HG02884 (cell line): ENCODE results near the gene CCSER1.
"Not testable (repeated sequence)": the region's sequence is repeated elsewhere in the genome, so short reads cannot be mapped to it uniquely, and the experiment has no call there.

Source experiments
- ATAC-seq: cut with Tn5 transposase; IDR thresholded peaks from one replicate; pipeline ENCODE4 v1.9.1; 2021; ENCODE audit warnings: mild to moderate bottlenecking, moderate library complexity; ENCODE audit not compliant: unreplicated experiment

CCSER1 gene

DNA sequence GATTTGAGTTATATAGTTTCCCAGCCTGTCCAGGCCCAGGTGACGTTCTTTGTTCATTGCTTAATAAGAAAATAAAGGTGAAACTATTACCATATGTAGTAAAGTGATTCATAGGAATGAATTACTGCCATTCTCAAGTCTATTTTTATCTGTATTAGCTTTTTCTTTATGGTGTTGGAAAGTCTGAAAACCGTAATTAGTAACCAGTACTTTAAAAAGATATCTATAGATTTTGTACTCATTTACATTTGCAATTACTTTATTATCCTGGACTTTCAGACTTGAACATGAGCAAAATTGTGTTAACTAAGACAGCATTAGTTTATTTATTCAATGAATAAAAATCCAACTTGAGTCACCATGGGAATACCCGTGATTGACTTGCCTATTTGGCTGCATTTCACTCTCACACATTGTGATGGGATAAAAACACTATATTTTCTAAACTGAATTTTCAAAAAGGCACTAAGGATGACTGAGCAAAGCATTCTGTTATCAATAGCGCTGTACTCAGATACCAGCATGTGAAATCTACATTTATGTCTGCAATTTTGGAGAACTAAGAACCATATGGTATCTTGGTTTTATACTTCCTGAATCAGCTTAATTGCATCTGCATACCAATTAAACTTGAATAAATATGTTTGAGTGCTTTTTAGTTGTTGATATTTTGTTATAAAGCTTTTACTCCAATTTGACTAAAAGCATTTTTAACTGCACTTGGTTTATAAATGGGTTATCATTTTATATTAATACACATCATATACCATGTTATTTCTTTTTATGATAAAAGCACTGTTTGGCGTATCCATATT lies 154.6 kb downstream of the CCSER1 start:
- no peak for ATAC-seq

- ATAC-seq: no peak
These were observed 163.2 kb downstream of the CCSER1 start for GRCh38 chr4:90290345-90290744.

- no peak for ATAC-seq
These were observed 165.2 kb downstream of the CCSER1 start for GRCh38 chr4:90292438-90292837.

- no peak for ATAC-seq
These were observed 166.1 kb downstream of the CCSER1 start for GRCh38 chr4:90293320-90293719.

- ATAC-seq: no peak
These were observed 172.2 kb downstream of the CCSER1 start for GRCh38 chr4:90299373-90299772.

DNA sequence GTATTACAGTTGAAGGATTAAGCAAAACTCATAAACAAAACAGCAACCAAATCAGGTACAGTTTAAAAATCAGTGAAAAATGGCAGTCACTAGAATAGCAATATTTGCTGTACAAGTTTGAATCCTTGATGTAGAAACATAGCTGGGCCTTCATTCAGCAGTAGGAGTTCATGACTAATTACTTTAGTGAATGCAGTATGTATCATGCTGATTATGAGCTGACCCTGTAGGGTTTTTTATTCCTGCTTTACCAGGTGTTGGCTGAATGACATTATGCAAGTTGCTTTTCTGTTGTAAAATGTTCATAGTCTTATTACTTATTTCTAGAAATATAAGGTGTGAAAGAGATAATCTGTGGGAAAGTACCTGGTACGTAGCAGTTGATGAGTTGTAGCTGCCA lies 179.6 kb downstream of the CCSER1 start:
- no peak for ATAC-seq

GRCh38 chr4:90317140-90317539 lies 189.9 kb downstream of the CCSER1 start:
- not testable (repeated sequence) for ATAC-seq

- no peak for ATAC-seq
These were observed 190.6 kb downstream of the CCSER1 start for GRCh38 chr4:90317785-90318184.

GRCh38 chr4:90318193-90318592 lies 191.0 kb downstream of the CCSER1 start:
- ATAC-seq: no peak

- ATAC-seq: no peak
These were observed 201.4 kb downstream of the CCSER1 start for GRCh38 chr4:90328558-90328957.

GRCh38 chr4:90330546-90330945 lies 203.4 kb downstream of the CCSER1 start:
- ATAC-seq: no peak

DNA sequence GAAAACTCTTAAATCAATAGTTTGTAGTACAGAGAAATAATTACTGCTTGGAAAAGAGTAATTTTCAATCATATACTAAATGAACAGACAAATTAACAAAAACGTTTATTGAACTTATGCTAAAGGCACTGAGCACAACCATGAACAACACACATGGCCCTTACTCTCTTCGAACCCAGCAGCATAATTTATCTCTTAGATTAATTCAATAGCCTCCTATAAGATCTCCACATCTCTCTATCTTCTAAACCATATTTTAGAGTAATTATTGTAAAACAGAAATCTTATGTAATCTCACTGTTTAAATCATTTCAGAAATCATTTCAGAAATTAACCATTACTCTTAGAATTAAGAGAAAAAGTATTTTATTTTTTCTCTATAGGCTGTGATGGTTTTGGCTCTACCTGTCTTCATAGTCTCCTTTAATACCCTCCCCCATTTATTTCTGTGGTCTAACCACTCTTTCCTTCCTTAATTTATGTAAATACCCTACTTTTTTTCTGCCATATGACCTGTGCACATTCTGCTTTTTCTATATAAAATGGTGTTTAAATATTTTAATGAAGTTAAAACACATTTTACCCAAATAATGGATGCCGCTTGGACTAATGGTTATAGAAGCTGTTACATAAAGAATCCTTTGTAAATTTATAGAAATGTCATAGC lies 218.5 kb downstream of the CCSER1 start:
- ATAC-seq: no peak

DNA sequence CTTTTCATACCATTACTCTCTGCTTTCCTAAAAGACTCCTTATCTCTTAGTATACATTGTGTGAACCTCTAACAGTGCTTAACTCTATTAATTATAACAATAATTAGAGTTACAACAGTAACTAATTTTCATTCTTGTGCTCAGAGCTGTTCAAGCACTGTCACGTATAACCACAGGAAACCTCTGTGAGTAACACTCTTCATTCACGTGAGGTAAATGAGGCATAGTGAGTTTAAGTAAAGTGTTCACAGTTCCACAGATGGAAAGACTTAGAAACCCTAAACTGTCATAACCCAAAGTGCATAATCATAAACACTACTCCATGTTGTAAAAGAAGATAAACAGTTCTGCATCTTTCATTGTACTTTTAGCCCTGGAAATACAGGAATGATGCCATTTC lies 222.4 kb downstream of the CCSER1 start:
- ATAC-seq: no peak

- no peak for ATAC-seq
These were observed 230.0 kb downstream of the CCSER1 start for GRCh38 chr4:90357117-90357710.

DNA sequence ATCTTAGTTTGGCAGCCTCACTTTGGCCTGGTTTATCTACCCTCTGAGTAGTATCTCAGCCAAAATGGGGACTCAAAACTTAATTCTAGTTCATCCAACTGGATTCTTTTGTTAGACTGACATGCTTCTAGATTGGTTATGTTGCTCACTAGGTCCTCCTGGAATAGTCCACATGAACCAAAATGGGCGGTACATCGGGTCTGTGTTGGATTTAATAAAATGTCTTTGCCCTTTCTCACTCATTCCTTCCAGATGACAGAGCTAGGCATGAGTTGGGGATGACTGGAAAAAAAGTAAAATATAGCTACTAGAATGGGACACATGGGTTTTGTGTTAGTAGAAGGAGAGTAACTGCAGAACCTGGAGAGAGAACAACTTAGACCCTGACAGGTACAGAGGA lies 247.9 kb downstream of the CCSER1 start:
- ATAC-seq: no peak

DNA sequence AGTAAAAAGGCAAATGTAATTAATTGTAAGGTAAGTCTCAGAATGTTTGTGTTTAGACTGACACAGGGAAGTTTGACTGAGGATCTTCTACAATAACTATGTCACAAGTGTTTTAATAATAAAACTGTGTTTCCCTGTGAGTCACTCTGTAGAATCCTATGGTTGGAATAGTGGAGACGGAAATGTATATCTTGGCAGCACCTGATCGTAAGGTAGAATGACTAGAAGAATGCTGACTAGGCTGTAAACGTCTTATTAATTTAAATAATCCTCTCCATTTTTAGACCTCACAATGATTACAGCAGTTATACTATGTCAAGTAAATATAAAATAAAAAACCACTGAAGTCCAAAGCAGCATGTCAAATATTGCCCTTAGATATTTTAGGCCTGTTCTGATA lies 266.0 kb downstream of the CCSER1 start:
- no peak for ATAC-seq

DNA sequence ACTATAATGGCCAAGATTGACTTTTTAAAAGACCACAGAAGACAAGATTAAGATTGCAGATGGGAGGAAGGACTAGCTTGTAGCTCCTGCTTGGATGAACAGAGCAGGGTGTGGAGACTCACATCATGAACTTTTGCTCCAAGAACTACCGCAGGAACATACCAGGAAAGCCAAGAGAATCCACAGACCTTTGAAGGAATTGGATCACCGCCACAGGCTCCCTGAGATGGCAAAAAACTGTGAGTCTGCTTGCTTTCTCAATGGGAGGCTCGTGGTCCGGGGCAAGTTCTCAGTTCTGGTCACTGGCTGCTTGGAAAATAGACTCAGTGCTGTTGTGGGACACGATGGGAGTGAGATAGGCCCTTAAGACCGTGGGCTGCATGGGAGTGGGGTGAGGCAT lies 276.6 kb downstream of the CCSER1 start:
- ATAC-seq: no peak

DNA sequence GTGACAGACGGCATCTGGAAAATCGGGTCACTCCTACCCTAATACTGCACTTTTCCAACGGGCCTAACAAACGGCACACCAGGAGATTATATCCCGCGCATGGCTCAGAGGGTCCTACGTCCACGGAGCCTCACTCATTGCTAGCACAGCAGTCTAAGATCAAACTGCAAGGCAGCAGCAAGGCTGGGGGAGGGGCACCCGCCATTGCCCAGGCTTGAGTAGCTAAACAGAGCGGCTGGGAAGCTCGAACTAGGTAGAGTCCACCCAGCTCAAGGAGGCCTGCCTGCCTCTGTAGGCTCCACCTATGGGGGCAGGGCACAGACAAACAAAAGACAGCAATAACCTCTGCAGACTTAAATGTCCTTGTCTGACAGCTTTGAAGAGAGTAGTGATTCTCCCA lies 280.7 kb downstream of the CCSER1 start:
- ATAC-seq: not testable (repeated sequence)

- not testable (repeated sequence) for ATAC-seq
These were observed 285.6 kb downstream of the CCSER1 start for GRCh38 chr4:90412786-90413185.

- no peak for ATAC-seq
These were observed 287.9 kb downstream of the CCSER1 start for GRCh38 chr4:90415116-90415515.

GRCh38 chr4:90419124-90419711 lies 292.0 kb downstream of the CCSER1 start:
- ATAC-seq: peak; percentile 86

DNA sequence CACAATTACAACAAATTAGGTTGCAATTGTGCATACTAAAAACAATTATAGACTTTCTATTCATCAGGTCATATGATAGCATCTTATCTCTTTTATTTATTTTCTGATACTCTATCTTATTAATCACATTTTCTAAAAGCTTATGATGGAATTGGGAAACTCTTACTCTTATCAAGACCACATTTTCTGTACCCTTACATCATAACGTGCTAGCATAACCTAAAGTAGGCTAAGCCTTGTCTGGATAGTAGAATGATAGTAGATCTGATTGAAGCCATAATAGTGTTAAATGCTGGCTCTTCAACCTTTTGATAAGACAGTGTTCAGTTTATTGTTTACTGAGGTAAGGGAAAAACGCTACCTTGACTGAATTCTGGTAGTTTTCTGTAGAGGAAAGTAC lies 294.0 kb downstream of the CCSER1 start:
- ATAC-seq: no peak
